SK-N-SH treated with all-trans-retinoic acid at 6 μM for 48 hours (cell line): ENCODE data around the gene VCAM1.

Experiments
- ATAC-seq: fragments of 200-7000 bp; cut with Tn5 transposase; 3 replicates; pipeline ENCODE4 v1.9.1; 2020; ENCODE audit warnings: mild to moderate bottlenecking, moderate library complexity
- ARNTL ChIP-seq: fragments of 450-650 bp; formaldehyde crosslinking; IDR thresholded peaks from 2 replicates; pipeline ENCODE4 v1.5.0; 2020; ENCODE audit warnings: low read depth, mild to moderate bottlenecking, moderate library complexity, borderline replicate concordance
- BACH2 ChIP-seq: fragments of 250-450 bp; sonication (Bioruptor Pico); IDR thresholded peaks from 2 replicates; pipeline ENCODE4 v1.9.0; 2021; ENCODE audit warnings: mild to moderate bottlenecking, borderline replicate concordance
- CSDC2 ChIP-seq: fragments of 250-450 bp; sonication (Bioruptor Pico); IDR thresholded peaks from 2 replicates; pipeline ENCODE4 v1.5.0; 2020; ENCODE audit warnings: mild to moderate bottlenecking, moderate library complexity
- CSRNP3 ChIP-seq: fragments of 250-450 bp; sonication (Bioruptor Pico); IDR thresholded peaks from 2 replicates; pipeline ENCODE4 v1.5.1; 2021; ENCODE audit warnings: mild to moderate bottlenecking, moderate library complexity
- ESRRG ChIP-seq: fragments of 250-450 bp; sonication (Bioruptor Pico); IDR thresholded peaks from 2 replicates; pipeline ENCODE4 v1.6.1; 2021; ENCODE audit warnings: mild to moderate bottlenecking
- GLIS3 ChIP-seq: fragments of 250-450 bp; sonication (Bioruptor Pico); IDR thresholded peaks from 2 replicates; pipeline ENCODE4 v1.5.0; 2020; ENCODE audit warnings: mild to moderate bottlenecking, moderate library complexity
- OSR1 ChIP-seq: fragments of 250-450 bp; sonication (Bioruptor Pico); IDR thresholded peaks from 2 replicates; pipeline ENCODE4 v1.8.0; 2022; ENCODE audit warnings: moderate library complexity, mild to moderate bottlenecking, inconsistent platforms
- PATZ1 ChIP-seq: fragments of 250-450 bp; sonication (Bioruptor Pico); IDR thresholded peaks from 2 replicates; pipeline ENCODE4 v1.8.0; 2020; ENCODE audit warnings: mild to moderate bottlenecking, moderate library complexity, borderline replicate concordance
- POU6F1 ChIP-seq: fragments of 250-450 bp; sonication (Bioruptor Pico); IDR thresholded peaks from 2 replicates; pipeline ENCODE4 v1.8.0; 2021; ENCODE audit warnings: low read depth, mild to moderate bottlenecking, moderate library complexity, borderline replicate concordance
- PPARA ChIP-seq: fragments of 250-450 bp; sonication (Bioruptor Pico); IDR thresholded peaks from 2 replicates; pipeline ENCODE4 v1.5.0; 2020; ENCODE audit warnings: mild to moderate bottlenecking, borderline replicate concordance
- RARB ChIP-seq: fragments of 250-450 bp; sonication (Bioruptor Pico); IDR thresholded peaks from 2 replicates; pipeline ENCODE4 v1.8.0; 2021; ENCODE audit warnings: mild to moderate bottlenecking, moderate library complexity
- TCF4 ChIP-seq: fragments of 250-450 bp; sonication (Bioruptor Pico); IDR thresholded peaks from 2 replicates; pipeline ENCODE4 v1.8.0; 2021; ENCODE audit warnings: mild to moderate bottlenecking, moderate library complexity, borderline replicate concordance
- TOX ChIP-seq: fragments of 250-450 bp; sonication (Bioruptor Pico); IDR thresholded peaks from 2 replicates; pipeline ENCODE4 v1.8.0; 2021; ENCODE audit warnings: mild to moderate bottlenecking, moderate library complexity, borderline replicate concordance
- TSHZ2 ChIP-seq: fragments of 250-450 bp; sonication (Bioruptor Pico); IDR thresholded peaks from 2 replicates; pipeline ENCODE4 v1.5.0; 2020; ENCODE audit warnings: mild to moderate bottlenecking, moderate library complexity
- ZC3H10 ChIP-seq: fragments of 250-450 bp; sonication (Bioruptor Pico); IDR thresholded peaks from 2 replicates; pipeline ENCODE4 v1.5.1; 2021; ENCODE audit warnings: mild to moderate bottlenecking, moderate library complexity
- ZFP3 ChIP-seq: fragments of 250-450 bp; sonication (Bioruptor Pico); IDR thresholded peaks from 2 replicates; pipeline ENCODE4 v1.5.0; 2020; ENCODE audit warnings: mild to moderate bottlenecking, moderate library complexity
- ZFP30 ChIP-seq: fragments of 450-650 bp; formaldehyde crosslinking; IDR thresholded peaks from 2 replicates; pipeline ENCODE4 v1.5.0; 2022; ENCODE audit warnings: mild to moderate bottlenecking, moderate library complexity
- ZNF565 ChIP-seq: fragments of 450-650 bp; formaldehyde crosslinking; conservative IDR thresholded peaks from 2 replicates; pipeline ENCODE4 v1.5.0; 2020; ENCODE audit warnings: low read depth, mild to moderate bottlenecking, moderate library complexity
- ZNF70 ChIP-seq: fragments of 450-650 bp; formaldehyde crosslinking; IDR thresholded peaks from 2 replicates; pipeline ENCODE4 v1.5.0; 2020; ENCODE audit warnings: mild to moderate bottlenecking, moderate library complexity
- ZNF8 ChIP-seq: fragments of 450-650 bp; formaldehyde crosslinking; IDR thresholded peaks from 2 replicates; pipeline ENCODE4 v1.5.0; 2020; ENCODE audit warnings: mild to moderate bottlenecking, moderate library complexity
- TF ChIP-seq, protein P1 (sequence below): fragments of 250-450 bp; sonication (Bioruptor Pico); IDR thresholded peaks from 2 replicates; pipeline ENCODE4 v1.5.1; 2020; ENCODE audit warnings: low read depth, mild to moderate bottlenecking, moderate library complexity

VCAM1 gene

DNA sequence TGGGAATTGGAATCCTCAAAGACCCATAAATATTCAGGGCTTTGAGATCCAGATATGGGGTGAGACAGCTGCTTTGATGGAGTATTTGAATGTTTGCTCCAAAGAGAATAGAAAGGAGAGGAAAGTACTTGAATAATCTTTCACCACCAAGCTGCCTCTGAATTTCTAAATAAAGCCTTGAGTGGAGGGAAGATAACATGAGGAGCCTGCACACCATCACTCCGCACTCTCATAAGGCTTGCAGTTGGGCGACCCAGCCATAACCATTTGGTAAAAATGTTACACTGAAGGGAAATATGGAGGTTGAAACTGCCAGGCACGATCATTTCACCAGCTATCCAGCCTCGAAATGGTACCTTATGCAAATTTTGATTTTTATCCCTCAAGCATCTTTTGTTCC lies 38.4 kb downstream of the VCAM1 start:
- no peak for TF ChIP-seq PPARA
- no peak for TF ChIP-seq ESRRG (CRISPR knock-in tag)
- TF ChIP-seq GLIS3 (CRISPR knock-in tag), result no peak
- TF ChIP-seq ZC3H10 (CRISPR knock-in tag), result no peak
- TF ChIP-seq TSHZ2, result no peak
- no peak for TF ChIP-seq ZFP3 (CRISPR knock-in tag)
- no peak for TF ChIP-seq ZNF70 (CRISPR knock-in tag)
- TF ChIP-seq ZFP30, result no peak
- TF ChIP-seq PATZ1, result no peak
- TF ChIP-seq ZNF565 (CRISPR knock-in tag), result no peak
- TF ChIP-seq RARB (CRISPR knock-in tag), result no peak
- no peak for TF ChIP-seq ARNTL
- TF ChIP-seq BACH2, result no peak
- no peak for TF ChIP-seq CSRNP3 (CRISPR knock-in tag)
- no peak for TF ChIP-seq OSR1 (CRISPR knock-in tag)
- ATAC-seq, result no peak

DNA sequence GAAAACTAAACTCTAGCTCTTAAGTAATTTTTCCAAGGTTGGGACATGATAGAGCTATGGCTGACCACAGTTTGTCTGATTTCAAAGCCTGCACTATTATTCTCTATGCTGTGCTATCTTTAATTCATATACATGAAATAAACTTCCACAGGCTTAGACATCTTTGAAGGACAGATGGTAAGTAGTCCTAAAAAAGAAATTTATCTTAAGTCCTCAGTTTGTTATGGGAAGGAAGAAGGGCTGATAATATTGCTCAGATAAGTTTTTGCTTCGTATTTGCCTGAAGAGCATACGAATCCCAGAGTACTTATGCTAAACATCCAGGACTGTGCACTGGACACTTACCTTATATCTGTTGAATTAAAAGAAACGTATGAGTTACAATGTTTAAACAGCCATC lies 39.6 kb downstream of the VCAM1 start:
- TF ChIP-seq ZC3H10 (CRISPR knock-in tag) (no peak), OSR1 (CRISPR knock-in tag) (no peak)
- no peak for ATAC-seq

DNA sequence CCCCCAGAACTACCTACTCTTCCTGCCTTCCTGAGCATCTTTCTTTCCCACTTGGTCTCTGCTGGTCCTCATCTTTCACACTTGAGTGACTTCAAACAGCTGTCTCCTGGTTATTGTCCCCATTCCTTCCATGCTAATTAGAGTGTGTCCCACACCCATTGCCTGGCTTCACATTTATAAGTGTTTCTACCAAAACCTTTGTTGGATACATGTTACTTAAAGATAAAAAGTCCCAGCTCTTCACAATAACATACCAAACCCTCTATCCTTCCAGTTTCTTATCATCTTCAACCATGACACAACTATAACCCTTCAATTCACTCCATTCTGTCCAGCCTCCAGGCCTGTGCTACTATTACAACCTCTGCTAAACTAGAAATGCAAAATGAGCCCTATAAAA lies 41.0 kb downstream of the VCAM1 start:
- ATAC-seq, result no peak
- TF ChIP-seq, protein P1, sequence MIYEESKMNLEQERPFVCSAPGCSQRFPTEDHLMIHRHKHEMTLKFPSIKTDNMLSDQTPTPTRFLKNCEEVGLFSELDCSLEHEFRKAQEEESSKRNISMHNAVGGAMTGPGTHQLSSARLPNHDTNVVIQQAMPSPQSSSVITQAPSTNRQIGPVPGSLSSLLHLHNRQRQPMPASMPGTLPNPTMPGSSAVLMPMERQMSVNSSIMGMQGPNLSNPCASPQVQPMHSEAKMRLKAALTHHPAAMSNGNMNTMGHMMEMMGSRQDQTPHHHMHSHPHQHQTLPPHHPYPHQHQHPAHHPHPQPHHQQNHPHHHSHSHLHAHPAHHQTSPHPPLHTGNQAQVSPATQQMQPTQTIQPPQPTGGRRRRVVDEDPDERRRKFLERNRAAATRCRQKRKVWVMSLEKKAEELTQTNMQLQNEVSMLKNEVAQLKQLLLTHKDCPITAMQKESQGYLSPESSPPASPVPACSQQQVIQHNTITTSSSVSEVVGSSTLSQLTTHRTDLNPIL (CRISPR knock-in tag), result no peak

GRCh38 chr1:100762461-100762860 lies 42.9 kb downstream of the VCAM1 start:
- ATAC-seq, result no peak
- TF ChIP-seq ZFP30, result no peak
- no peak for TF ChIP-seq TOX (CRISPR knock-in tag)
- TF ChIP-seq CSDC2 (CRISPR knock-in tag), result no peak
- TF ChIP-seq PATZ1, result no peak
- no peak for TF ChIP-seq ZNF8 (CRISPR knock-in tag)
- TF ChIP-seq, protein P1 (CRISPR knock-in tag), result no peak
- TF ChIP-seq TCF4 (CRISPR knock-in tag), result no peak
- TF ChIP-seq CSRNP3 (CRISPR knock-in tag), result no peak
- TF ChIP-seq POU6F1 (CRISPR knock-in tag), result no peak
